NCI-H748 (cell line): Measurements from ENCODE around the gene DPYSL4.

Experiments
- DNase-seq: peaks from one replicate; lab custom pipeline; 2025; ENCODE audit not compliant: unreplicated experiment; lab: John Stamatoyannopoulos, UW

The DPYSL4 gene

DNA sequence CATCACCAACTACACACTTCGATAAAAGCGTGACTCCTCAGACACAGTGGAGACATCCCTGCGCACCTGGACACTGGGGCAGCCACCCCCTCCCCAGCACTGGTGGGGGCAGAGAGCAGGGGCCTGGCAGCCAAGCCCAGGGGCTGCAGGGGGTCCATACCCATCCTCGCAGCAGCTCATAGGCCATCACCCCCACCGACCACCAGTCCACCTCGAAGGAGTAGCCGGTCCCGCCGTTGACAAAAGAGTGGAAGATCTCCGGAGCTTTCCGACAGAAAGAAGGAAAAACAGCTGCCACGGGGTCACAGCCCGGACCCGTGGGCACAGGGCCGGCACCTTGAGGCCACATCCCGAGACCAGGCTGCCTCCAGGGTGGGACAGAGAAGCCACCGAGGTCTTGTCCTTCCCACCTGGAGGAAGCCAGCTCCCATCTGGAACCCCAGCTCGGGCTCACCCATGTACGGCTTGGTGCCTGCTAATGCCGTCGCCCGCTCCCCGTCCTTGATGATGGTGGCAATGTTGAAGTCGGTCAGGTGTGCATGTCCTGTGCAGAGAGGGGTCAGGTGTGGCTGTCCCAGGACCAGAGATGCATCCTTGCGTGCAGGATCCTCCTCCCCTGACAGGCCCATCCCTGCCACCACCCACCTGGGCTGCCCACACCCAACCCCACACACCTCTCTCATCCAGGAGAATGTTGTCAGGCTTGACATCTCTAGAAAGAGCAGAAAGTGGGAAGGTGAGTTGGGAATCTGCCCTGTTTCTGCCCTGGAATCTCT, 38.5 kb downstream of the DPYSL4 start:
- no peak for DNase-seq

DNA sequence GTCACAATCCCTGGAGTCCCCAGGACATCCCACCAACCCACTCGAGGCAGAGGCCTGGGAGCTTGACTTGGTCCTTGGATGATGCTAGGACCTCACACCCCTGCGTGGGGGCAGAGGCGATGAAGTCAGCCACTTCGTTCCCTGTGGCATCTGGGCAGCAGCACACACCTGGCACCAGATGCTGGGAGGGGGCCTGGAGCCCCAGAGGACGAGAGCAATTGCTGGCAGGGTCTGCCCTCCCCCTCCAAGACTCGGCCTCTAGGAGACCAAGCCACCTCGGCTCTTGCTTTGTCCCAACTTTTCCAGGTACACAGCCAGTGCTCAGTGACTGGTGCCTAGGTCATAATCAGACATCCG, 39.1 kb downstream of the DPYSL4 start:
- no peak for DNase-seq

DNA sequence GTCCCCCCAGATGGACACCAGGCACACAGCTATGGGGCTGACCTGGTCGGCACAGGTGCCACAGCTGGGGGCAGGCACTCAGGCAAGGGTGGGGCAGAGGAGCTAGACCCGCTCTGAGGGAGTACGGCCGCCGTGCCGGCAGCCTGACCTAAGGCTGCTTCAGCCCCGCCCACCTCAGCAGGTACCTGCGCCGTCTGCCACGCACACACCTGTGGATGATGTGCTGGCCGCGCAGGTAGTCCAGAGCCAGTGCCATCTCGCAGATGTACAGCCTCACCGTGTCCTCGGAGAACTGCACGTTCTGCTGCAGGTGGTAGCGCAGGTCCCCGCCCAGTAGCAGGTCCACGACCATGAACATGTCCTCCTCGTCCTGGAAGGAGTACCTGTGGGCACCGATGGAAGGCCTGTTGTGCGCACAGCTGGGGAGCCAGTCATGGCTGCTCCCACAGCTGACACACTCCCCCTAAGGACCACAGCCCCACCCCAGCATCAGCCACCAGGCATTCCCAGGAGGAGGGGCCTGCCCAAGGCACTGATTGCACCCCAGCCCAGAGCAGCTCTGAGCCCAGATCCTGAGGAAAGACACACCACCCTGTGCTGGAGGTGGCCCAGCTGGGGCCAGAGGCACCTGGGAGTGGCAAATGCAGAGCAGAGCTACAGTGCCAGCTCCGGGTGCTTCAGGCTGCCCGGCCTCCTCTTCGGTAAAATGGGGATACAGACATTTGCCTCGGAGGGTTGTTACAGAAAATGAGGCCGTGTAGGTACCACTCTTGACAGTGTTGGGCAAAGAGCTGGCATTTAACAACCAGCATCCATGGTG, 40.0 kb downstream of the DPYSL4 start:
- DNase-seq, result no peak

DNA sequence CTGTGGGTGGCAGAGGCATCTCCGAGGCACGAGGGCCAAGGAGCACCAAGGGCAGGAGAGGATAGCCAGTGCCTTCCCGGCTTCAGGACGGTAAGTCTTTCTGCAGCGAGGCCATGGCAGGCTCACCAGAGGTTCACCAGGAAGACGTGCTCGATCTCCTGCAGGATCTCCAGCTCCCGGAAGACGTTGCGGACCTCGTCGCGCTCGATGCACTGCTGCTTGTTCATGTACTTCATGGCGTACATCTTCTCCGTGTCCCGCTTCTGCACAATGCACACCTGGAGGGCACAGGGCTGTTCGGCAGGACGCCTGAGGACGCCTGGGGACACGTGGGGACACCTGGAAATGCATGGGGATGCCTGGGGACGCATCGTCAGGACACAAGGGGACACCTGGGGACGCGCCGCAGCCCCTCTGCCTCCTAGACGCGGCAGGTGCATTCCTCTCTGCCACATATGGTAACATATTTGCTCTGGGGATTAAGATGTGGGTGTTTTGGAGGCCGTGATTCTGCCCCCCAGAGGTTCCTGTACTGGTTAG, 41.2 kb downstream of the DPYSL4 start:
- no peak for DNase-seq

DNA sequence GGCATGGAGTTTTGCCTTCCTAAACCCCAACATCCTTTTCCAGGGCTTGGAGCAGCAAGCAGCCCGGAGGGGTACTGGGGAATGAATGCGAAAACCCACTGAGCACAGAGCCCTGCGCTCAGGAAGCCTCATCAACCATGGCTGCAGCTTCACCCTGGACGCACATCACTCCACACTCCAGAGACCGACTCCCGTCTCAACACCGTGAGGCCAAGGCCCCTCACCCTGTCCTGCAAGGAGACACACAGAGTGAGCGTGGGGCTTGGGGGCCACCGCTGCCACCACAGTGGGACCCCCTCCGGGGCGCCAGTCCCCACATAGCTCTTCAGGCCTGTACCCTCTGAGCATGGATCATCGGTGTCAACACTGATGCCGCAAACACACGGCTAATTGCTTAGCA, 41.9 kb downstream of the DPYSL4 start:
- DNase-seq, result no peak

DNA sequence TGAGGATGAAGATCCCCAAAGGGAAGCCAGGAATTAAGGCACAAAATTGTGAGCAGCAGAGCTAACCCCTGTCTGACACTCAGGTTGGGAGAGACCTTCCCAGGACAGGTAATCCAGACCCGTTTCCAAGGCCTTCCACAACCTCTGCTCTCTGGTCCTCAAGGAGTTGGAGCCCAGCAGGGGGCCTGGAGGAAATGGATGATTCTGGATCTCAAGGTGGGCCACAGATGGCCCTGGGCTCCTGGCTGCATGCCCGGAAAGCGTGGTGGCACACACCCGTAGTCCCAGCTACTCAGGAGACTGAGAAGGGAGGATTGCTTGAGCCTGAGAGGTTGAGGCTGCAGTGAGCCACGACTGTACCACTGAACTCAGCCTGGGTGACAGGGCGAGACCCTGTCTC, 42.3 kb downstream of the DPYSL4 start:
- DNase-seq, result no peak

DNA sequence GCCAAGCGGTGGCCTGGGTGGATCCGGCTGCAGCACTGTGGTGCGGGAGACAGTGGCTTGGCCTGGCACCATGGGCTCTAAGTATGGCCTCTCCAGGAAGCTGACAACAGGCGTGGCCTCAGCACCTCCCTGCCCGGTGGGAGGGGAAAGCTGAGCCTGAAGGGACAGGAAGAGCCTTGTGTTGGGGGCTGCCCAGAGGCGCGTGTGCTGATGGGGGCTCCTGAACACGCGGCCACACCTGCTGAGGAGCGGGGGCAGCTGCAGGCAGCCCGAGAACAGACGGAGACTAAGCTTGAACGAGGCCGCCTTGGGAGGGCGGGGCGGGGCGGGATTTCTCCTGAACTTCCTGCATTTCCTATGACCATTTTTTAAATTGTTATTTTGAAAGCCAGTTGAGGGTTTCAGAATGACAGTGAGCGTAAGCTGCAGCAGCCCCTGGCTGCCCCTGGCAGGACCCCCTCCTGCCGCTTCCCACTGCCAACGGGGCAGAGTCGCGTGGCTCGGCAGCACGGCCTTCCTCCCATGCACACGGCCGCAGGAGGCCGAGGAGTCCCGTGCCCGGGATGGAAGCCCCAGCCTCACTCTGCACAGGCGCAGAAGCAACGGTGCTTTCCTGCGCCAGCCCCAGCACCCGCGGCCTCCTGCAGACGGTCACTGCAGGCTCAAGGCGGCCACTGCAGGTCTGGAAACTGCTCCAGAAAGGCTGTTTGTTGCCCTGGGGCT, 43.2 kb downstream of the DPYSL4 start:
- DNase-seq, result peak; percentile 52

DNA sequence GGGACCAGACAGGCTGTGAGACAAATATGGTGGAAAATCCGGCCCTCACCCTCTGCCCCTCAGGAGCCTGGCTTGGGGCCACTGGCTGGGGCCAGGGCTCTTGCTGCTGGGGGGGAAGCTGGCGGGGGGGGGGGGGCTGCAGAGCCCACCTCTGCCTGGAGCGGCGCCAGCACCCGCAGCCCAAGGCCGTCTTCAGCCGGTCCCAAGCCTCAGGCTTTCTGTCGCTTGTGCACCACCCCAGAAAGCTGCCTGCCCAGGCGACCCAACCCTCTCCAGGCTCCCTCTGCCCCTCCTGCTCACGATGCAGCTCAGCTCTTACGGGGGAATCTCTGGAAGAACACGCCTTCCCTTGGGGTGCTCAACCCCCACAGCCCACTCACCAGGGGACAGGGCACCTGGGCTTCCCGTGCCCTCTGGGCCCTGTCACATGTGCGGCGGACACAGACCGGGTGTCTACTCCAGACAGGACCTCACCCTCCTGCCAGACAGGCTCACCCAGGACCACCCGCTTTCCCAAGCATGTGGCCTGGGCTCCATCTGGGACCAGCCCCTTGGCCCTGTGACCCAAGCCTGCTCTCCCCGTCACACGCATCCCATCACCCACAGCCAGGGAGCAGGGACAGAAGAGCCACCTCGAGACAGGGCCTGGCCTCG, 43.9 kb downstream of the DPYSL4 start:
- DNase-seq, result no peak

DNA sequence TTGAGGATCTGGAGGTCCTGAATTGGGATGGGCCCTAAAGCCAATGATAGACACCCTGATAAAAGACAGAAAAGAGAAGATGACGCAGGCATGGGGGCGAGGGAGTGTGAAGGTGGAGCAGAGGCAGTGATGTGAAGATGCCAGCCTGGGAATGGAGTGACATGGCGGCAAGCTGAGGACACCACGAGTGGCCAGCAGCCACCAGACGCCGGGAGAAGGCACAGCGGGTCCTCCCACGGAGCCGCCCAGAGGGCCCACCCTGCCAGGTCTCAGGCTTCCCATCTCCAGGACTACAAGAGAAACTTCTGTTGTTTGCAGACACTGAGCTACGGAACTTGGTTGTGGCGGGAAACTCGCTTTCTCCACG, 44.9 kb downstream of the DPYSL4 start:
- no peak for DNase-seq

DNA sequence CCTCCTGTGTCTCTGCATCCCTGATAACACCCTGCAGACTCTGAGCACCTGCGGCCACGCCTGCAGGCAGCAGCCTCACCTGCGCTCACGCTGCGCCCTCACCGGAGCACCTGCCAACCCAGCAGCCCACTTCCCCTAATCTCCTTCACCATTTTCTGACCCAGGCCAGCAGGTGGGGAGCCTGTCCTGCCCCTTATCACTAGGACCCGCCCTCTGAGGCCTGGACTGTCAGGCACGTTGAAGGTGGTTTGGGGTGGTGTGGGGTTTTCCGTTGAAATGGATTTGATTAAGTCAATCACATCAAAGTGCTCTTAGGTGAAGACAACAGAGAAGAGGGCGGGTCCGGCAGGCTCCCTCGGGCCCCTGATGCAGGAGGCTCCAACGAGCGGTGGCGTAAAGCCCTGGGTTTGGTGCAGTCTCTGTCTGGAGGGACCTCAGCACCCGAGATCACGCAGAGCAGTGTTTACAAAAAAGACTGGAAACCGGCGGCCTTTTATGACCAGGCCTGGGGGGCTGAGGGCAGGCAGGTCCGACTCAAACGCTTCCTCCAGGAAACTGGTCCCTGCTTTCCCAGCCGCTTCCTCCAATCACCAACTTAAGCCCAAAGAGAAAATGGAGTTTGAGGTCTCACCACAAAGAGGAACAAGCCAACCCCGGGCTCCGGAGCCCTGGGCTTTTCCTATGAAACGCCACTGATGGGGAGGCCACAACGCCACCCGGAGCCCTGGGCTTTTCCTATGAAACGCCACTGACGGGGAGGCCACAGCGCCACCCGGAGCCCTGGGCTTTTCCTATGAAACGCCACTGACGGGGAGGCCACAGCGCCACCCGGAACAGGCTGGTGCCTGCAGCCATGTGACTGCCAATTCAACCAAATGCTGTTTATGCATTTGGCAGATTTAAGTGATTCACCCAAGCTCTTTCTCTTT, 45.5 kb downstream of the DPYSL4 start:
- peak; percentile 93 for DNase-seq

DNA sequence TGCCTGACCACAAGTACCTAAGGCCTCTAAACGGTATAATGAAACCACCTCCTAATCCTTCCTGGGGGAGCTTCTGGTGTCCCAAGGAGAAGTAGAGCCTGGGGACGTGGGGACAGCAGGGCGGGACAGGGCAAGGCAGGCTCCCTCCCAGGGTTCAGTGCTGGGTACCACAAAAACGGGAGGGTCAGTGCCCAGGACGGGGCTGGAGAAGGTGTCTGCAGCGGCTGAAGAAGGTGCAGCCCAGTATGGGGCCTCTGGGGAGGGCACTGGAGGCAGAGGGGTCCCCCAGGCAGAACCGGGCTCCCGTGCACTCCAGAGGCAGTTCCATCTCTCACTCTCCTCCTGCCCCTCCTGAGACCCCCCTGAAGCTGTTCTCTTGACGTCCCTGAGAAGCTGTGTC, 46.2 kb downstream of the DPYSL4 start:
- DNase-seq, result no peak

DNA sequence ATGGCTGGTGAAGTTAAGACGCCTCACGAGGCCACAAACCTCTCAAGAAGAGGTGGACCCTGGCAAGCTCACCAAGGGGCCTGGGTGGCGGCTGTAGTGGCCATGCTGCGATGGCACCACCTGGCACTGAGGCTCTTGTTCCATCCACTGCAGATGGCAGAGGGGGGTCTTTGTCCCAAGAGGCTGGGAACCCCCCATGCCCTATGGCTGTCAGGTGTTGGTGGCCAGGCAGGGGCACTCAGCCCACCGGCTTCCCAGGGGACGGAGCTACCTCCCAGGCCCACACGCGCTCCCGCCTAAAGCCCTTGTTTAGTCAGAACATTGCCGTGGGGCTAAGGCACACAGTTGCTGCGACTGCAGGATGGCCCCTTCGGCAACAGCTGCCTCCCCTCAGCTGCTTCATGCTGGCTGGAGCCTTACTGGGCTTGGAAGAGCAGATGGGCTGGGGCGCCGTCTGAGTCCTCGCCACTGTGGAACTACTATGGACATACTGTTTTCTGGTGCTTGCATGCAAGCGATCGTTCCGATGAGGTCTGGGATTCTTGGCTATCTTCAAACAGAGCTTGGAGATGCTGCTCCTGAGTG, 46.8 kb downstream of the DPYSL4 start:
- DNase-seq, result no peak

DNA sequence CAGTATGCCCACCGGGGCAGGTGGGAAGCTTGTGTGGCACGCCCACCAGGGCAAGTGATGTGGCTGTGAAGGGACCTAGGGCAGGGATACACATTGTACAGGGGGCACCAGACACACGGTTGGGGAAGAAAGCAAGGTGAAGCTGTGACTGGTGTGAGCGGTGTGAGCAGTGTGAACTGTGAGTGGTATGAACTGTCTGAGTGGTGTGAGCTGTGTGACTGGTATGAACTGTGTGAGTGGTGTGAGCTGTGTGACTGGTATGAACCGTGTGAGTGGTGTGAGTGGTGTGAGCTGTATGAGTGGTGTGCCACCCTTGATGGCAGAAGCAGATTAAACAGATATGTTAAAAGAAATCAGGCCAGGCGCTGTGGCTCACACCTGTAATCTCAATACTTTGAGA, 48.1 kb downstream of the DPYSL4 start:
- no peak for DNase-seq

DNA sequence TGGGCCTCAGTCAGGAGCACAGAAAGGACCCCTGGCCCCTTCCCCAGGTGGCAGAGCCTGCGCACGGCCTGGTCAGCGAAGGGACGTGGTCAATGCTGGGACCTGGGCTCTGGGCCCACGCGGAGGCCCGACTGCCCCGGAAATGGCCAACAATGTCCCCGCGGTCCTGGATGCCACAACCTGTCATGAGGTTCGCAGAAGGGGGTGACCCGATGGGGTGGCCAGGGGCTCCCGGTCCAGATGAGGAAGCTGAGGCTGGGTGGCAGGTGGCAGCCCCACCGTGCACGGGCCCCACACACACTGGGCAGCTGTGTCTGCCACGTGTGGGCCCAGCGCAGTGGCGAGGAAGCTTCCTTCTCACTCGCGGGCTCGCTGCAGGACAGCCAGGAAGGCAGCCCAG, 49.4 kb downstream of the DPYSL4 start:
- DNase-seq, result no peak

DNA sequence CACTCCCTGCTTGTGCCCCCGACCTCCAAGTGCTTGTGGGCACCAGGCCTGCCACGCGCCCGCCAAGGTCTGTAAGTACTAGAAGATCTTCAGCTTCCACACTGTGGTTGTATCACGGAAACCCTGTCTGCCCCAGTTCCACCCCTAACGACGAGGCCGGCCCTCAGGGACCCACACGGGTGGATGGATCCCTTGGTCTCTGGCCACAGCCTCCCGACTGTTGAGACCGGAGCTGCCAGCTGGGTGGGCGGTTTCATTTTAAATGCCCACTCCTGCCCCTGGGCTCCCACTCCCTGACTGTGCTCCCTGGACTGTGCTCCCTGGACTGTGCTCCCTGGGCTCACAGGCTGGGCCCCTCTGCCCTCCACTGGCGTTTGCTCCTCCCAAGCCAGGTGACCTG, 50.1 kb downstream of the DPYSL4 start:
- DNase-seq, result no peak

DNA sequence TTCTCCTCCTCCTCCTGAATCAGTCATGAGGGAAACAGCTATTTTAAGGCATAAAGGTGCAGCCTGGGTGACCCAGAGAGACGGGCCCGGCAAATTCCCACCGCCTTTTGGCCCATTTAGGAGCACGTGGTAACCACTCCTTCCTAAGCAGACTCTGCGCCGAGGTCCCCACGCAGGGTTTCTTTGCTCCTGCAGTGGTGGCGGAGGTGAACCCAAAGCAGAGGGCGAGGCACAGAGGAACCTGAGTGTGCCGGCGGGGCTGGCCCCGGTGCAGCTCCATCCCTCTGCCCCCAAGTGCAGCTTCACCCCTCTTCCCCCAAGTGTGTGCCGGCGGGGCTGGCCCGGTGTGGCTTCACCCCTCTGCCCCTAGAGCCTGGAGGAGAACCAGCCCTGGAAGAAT, 50.6 kb downstream of the DPYSL4 start:
- no peak for DNase-seq

DNA sequence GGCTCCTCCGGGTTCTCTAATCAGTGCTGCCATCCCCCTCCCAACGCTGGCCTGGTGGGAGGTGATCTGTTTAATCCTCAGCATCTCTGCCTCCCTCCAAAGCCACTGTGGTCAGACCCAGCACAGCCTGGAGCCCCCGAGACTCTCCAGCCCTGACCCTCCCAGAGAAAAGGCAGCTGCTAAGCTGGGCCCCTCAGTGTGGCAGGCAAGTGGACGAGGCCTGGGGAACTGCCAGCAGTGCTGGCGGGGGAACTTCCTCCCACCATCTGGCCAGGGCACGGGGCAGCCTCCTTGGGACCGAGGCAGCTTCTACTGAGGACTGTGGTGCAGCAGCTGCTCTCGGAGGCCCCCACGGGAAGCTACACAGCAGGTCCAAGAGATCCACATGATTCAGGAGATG, 51.1 kb downstream of the DPYSL4 start:
- DNase-seq, result no peak

DNA sequence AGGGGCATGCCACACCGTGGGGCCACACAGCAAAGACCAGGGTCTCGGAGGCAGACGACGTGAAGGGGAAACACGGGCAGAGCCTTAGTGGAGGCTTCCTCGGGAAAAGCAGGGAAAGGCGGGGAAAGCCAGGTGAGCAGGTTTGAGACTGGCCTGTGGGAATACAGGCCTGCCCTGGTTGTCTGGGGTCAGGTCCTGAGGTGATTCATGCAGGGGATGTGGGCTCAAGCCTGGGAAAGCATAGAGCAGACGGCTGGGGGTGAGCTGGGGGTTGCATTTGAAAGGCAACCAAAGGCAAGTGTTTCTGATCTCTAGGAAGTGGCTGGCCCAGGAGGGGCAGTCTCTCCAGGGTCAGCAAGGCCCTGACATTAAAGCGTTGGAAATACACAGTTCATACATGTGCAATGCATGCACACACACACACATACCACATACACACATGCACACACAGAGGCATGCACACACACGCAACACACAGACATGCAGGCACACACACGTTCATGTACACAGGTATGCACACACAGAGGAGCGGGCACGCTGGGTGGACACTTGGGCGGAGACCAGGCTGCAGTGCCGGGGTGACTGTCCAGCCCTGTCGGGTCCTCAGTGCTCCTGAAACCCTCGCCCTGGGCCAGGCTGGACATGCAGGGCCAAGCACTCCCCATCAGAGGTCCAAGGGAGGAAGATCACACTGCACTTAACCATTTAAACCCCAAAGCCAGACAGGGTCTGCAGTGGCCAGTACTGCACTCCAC, 51.8 kb downstream of the DPYSL4 start:
- DNase-seq, result no peak
